Activated naive CD8-positive, alpha-beta T cell (primary cell): ENCODE data around the gene SLC19A1.
A peak's percentile ranks its signal among the peaks of the same experiment; 100 is the strongest.

Source experiments
- H3K27ac Mint-ChIP-seq: one replicate; pipeline ENCODE4 v1.8.0; 2021; ENCODE audit warnings: mixed read lengths
- H3K27me3 Mint-ChIP-seq: one replicate; pipeline ENCODE4 v1.8.0; 2021; ENCODE audit warnings: mixed read lengths
- H3K36me3 Mint-ChIP-seq: one replicate; pipeline ENCODE4 v1.8.0; 2021; ENCODE audit warnings: mixed read lengths
- H3K4me1 Mint-ChIP-seq: one replicate; pipeline ENCODE4 v1.8.0; 2021; ENCODE audit warnings: low read depth, mixed read lengths
- H3K4me3 Mint-ChIP-seq: one replicate; pipeline ENCODE4 v1.8.0; 2021; ENCODE audit warnings: mild to moderate bottlenecking, mixed read lengths
- H3K9me3 Mint-ChIP-seq: one replicate; pipeline ENCODE4 v1.8.0; 2021; ENCODE audit warnings: low read depth, mixed read lengths

SLC19A1 gene

DNA sequence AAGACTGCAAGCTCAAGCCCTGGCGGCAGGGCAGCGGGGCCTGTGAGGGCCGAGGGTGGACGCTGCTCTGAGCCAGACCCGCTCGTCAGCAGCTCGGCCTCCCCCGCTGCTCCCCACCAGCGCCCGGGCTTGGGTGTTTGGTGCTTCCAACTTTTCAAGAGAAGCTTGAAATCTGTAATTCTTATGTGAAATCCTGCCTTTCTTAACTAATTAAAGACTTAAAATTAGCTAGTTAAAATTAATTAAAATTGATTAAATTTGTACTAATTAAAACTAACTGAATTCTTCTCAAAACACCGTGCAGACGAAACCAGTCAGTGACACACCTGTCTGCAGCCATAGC is 14.0 kb upstream of the SLC19A1 start:
- Mint-ChIP-seq H3K27ac (no peak overlapping the region), H3K36me3 (no peaks in the 10 kb centered on the region), H3K4me1 (peaks cover 16% of the 10 kb centered on the region), H3K4me3 (no peak overlapping the region), H3K27me3 (no peaks in the 10 kb centered on the region), H3K9me3 (no peaks in the 10 kb centered on the region)

DNA sequence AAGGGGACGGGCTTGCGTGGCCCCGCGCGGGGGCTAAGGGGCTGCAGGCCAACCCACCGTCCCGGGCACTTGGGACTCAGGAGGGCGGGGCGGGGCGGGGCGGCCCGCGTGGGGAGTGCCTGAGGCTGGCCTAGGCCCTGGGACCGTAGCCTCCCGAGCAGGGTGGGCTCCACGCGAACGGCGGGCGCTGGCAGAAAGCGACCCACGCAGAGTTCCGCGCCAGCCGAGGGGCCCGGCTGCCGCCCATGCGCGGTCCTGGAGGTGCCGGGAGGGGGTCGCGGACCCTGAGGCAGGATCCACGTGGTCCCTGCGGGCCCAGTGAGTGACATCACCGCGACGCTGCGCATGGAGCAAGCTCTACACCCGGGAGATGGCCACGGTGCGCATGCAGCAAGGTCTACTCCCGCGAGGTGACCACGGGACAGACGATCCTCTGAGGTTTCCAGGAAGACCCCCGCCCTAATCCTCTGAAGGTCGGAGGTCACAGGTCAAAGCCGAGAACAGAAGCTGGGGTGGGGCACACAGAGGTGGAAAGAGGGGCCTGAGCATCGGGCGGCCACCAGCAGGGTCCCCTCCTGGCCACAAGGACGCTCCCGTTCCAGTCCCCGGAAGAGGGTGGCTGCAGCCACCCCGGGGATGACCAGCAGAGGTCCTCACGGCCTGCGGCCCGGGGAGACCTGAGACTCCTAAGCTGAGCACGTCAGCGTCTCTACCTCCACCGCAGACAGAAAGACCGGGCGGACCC is 13.5 kb upstream of the SLC19A1 start:
- Mint-ChIP-seq H3K4me3 (peak overlapping the region; percentile 52), H3K27me3 (no peaks in the 10 kb centered on the region), H3K4me1 (peaks cover 21% of the 10 kb centered on the region), H3K9me3 (no peaks in the 10 kb centered on the region), H3K27ac (peak overlapping the region; percentile 58), H3K36me3 (no peaks in the 10 kb centered on the region)

DNA sequence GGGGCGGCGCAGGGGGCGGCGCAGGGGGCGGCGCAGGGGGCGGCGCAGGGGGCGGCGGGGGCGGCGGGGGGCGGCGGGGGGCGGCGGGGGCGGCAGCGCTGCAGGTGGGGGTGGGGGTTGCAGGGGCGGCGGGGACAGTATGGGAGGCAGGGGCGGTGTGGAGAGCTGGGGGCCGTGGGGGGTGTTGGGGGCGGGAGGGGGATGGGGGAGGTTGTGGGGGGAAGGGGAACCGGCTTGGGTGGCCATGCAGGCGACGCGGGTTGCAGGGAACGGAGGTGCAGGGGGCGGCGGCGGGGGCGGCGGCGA is 13.0 kb upstream of the SLC19A1 start:
- peaks cover 26% of the 10 kb centered on the region for H3K4me1 Mint-ChIP-seq
- no peaks in the 10 kb centered on the region for H3K9me3 Mint-ChIP-seq
- no peak overlapping the region for H3K27ac Mint-ChIP-seq
- H3K27me3 Mint-ChIP-seq = no peaks in the 10 kb centered on the region
- H3K36me3 Mint-ChIP-seq = no peaks in the 10 kb centered on the region
- no peak overlapping the region for H3K4me3 Mint-ChIP-seq

- no peaks in the 10 kb centered on the region for H3K36me3 Mint-ChIP-seq
- H3K4me3 Mint-ChIP-seq = peak overlapping the region; percentile 93
- no peaks in the 10 kb centered on the region for H3K9me3 Mint-ChIP-seq
- H3K4me1 Mint-ChIP-seq = peaks cover 28% of the 10 kb centered on the region
- H3K27me3 Mint-ChIP-seq = no peaks in the 10 kb centered on the region
- peak overlapping the region; percentile 94 for H3K27ac Mint-ChIP-seq
These were observed 12.4 kb upstream of the SLC19A1 start for GRCh38 chr21:45554477-45555175.

GRCh38 chr21:45552696-45553391 is 10.6 kb upstream of the SLC19A1 start:
- Mint-ChIP-seq H3K4me1 (peaks cover 35% of the 10 kb centered on the region), H3K9me3 (no peaks in the 10 kb centered on the region), H3K27ac (no peak overlapping the region), H3K27me3 (no peaks in the 10 kb centered on the region), H3K4me3 (peak overlapping the region; percentile 17), H3K36me3 (no peaks in the 10 kb centered on the region)

DNA sequence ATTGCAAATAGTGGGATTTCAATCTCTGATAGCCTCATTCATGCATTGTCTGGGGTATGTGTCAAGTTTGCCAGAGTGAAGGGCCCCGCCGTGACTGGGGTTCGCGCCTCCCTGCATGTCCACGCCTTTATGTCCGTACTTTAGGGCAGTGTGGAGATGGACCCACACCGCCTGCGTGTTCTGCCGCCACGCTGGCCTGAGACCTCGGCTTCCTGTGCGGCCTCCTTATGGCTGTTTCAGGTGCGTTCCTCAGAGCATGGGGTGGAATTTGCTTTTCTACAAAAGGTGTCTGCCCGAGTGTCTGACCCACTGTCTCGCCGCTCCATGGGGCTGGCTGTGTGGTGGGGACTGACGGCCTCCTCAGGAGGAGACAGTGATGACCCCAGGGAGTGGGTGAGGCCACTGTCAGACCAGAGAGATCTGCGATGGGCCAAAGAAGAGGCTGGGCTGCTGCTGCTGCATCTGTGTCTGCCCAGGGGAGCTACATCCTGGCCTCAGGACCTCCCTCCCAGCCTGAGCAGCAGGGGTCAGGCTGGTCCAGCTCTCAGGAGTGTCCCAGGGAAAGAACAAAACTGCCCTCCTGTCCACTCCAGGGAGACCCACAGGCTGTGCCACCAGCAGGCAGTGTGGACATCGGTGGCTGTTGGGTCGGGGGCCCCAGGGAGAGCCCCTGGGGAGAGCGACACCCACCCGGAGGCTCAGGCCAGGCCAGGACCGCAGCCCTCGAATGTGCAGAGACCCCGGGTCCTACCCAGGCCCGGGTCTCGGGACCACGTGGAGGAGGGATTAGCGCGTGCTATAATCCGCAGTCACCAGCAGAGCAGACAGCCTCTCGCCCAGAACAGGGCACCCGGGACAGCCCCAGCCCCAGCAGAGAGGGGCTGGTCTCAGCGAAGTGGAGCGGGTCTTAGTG is 9.8 kb upstream of the SLC19A1 start:
- Mint-ChIP-seq H3K27me3 (no peaks in the 10 kb centered on the region), H3K4me1 (peaks cover 35% of the 10 kb centered on the region), H3K4me3 (peak overlapping the region; percentile 83), H3K9me3 (no peaks in the 10 kb centered on the region), H3K36me3 (no peaks in the 10 kb centered on the region), H3K27ac (peak overlapping the region; percentile 95)

DNA sequence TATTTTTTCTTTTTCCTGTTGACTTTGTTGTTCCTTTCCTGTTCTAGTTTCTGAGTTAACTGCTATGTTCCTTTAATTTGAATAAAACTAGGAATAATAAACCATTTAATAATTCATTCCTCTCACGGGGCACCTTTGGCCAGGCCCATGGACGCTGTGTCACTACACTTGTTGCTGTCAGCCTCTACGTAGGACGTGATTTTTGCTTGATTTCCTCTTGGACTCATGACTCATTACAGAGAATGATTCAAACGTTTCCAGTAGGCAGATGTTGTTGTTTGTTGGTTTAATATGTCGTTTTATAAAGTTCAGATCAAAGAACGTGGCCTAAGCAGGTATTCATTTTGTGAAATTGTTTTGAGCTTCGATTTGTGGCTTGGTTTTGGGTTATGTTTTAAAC is 9.1 kb upstream of the SLC19A1 start:
- peaks cover 35% of the 10 kb centered on the region for H3K4me1 Mint-ChIP-seq

GRCh38 chr21:45550522-45551210 is 8.4 kb upstream of the SLC19A1 start:
- no peaks in the 10 kb centered on the region for H3K27me3 Mint-ChIP-seq
- peak overlapping the region; percentile 83 for H3K4me3 Mint-ChIP-seq
- H3K4me1 Mint-ChIP-seq = peaks cover 35% of the 10 kb centered on the region
- no peaks in the 10 kb centered on the region for H3K9me3 Mint-ChIP-seq
- no peaks in the 10 kb centered on the region for H3K36me3 Mint-ChIP-seq
- peak overlapping the region; percentile 95 for H3K27ac Mint-ChIP-seq

More for the DNA sequence above, 9.1 kb upstream of the SLC19A1 start:
- Mint-ChIP-seq H3K27me3 (no peaks in the 10 kb centered on the region), H3K4me3 (peak overlapping the region; percentile 83), H3K36me3 (no peaks in the 10 kb centered on the region), H3K9me3 (no peaks in the 10 kb centered on the region), H3K27ac (peak overlapping the region; percentile 95)

DNA sequence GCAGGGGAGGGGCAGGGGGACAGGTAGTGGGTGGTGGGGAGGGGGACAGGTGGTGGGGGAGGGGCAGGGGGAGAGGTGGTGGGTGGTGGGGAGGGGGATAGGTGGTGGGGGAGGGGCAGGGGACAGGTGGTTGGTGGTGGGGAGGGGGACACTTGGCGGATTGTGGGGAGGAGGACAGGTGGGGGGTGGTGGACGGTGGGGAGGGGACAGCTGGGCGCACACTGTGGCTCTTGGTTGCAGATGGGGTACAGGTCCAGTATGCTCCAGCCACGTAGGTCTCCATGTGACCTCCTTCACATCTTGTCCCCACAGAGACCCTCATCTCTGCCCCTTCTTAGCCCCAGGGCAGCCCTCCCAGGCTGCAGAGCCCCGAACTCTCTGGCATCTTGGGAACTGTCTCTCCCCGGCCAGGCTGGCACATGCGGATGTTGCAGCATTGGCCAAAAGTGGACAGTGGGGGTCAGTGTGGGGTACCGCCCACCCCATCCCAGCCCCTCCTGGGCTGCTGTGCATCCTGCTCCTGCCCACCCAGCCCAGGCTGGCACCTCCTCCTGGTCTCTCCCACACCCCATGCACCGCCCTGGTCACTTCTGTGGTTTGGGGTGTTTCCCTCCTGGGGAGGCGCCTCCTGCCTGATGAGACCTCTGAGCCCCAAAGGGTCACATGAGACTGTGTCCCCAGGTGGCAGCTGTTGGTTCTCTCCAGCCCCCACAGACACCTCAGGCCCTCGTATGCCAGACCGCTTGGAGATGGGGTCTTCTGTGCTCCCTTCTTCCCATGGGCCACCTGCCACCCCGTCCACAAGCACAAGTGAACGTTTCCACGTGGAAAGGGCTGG is 7.6 kb upstream of the SLC19A1 start:
- Mint-ChIP-seq H3K4me3 (peak overlapping the region; percentile 83), H3K4me1 (peaks cover 35% of the 10 kb centered on the region)

GRCh38 chr21:45548711-45549491 is 6.7 kb upstream of the SLC19A1 start:
- H3K27me3 Mint-ChIP-seq = no peaks in the 10 kb centered on the region
- H3K9me3 Mint-ChIP-seq = no peaks in the 10 kb centered on the region
- H3K4me1 Mint-ChIP-seq = peaks cover 30% of the 10 kb centered on the region
- no peaks in the 10 kb centered on the region for H3K36me3 Mint-ChIP-seq
- H3K27ac Mint-ChIP-seq = peak overlapping the region; percentile 88
- H3K4me3 Mint-ChIP-seq = peak overlapping the region; percentile 47

More for the DNA sequence above, 7.6 kb upstream of the SLC19A1 start:
- Mint-ChIP-seq H3K27me3 (no peaks in the 10 kb centered on the region), H3K27ac (peak overlapping the region; percentile 90), H3K9me3 (no peaks in the 10 kb centered on the region), H3K36me3 (no peaks in the 10 kb centered on the region)

- Mint-ChIP-seq H3K4me3 (no peak overlapping the region), H3K4me1 (peaks cover 27% of the 10 kb centered on the region), H3K9me3 (no peaks in the 10 kb centered on the region), H3K36me3 (no peaks in the 10 kb centered on the region), H3K27me3 (no peaks in the 10 kb centered on the region), H3K27ac (no peak overlapping the region)
These were observed 5.3 kb upstream of the SLC19A1 start for GRCh38 chr21:45547545-45547900.

DNA sequence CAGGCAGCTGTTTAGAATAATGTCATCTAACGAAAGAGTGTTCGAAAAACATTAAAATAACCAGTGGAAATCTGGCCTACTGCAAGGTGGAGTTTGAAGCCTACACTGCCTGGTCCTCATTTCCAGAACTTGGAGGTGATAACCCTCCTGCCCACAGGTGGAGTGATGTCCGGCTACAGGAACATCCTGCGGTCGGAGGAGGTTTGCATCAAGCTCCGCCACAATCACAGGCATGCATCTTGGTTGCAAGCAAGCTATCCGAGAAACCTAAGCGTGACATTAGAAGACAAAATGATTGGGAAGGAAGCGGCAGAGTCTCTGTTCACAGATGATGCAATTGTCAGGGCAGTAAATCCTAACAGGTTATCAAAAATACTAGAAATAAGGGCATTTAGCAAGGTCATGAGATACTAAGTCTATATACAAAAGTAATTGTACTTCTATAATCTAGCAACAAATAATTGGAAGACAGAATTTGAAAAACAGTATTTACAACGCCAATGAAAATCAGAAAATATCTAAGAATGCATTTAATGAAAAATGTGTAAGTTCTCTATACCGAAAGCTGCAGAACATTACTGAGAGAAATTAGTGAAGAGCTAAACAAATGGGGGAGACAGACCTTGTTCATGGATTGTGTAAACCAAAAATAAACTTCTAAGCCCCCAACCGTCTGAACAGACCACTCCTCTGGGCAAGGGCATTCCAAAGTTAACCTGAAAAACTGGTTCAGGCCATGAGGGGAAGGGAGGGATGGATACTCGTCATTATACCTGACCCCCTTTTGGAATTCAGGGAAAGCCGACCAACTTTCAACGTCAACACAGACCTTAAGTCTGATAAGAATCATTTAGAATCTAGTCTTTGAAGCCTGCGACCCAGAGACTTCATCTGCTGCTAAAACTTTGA is 4.7 kb upstream of the SLC19A1 start:
- no peak overlapping the region for H3K4me3 Mint-ChIP-seq
- H3K4me1 Mint-ChIP-seq = peaks cover 25% of the 10 kb centered on the region
- H3K9me3 Mint-ChIP-seq = no peaks in the 10 kb centered on the region
- no peaks in the 10 kb centered on the region for H3K36me3 Mint-ChIP-seq
- H3K27ac Mint-ChIP-seq = no peak overlapping the region
- H3K27me3 Mint-ChIP-seq = no peaks in the 10 kb centered on the region
